Left forelimb (tissue), 1 donor: ENCODE data around the gene CX3CL1.
"Not testable (repeated sequence)": the region's sequence is repeated elsewhere in the genome, so short reads cannot be mapped to it uniquely, and the experiment has no call there.

Source experiments
- DNase-seq: peaks from one replicate; pipeline ENCODE4 v3.0.0-alpha.2; 2018; ENCODE audit warnings: low spot score

The CX3CL1 gene

GRCh38 chr16:57357330-57358085 lies 14.8 kb upstream of the CX3CL1 start:
- DNase-seq, result no peak

- DNase-seq, result no peak
Observed at GRCh38 chr16:57358086-57358420, 14.2 kb upstream of the CX3CL1 start.

GRCh38 chr16:57358527-57359095 lies 13.7 kb upstream of the CX3CL1 start, which contains the start of gene CCL22:
TSS of gene CCL22 (plus strand) at chr16:57358783. CDS start at chr16:57358817, 34 bp downstream.
- no peak for DNase-seq

- DNase-seq, result no peak
Observed at GRCh38 chr16:57360321-57360935, 11.9 kb upstream of the CX3CL1 start.

GRCh38 chr16:57361404-57361803 lies 10.9 kb upstream of the CX3CL1 start:
- DNase-seq, result no peak

GRCh38 chr16:57364143-57364542 lies 8.1 kb upstream of the CX3CL1 start:
- no peak for DNase-seq

GRCh38 chr16:57366544-57367040 lies 5.7 kb upstream of the CX3CL1 start:
- DNase-seq, result no peak

- DNase-seq, result no peak
Observed at GRCh38 chr16:57367116-57367752, 5.1 kb upstream of the CX3CL1 start.

GRCh38 chr16:57371494-57372371 lies 557 bp upstream of the CX3CL1 start:
- DNase-seq, result no peak

- no peak for DNase-seq
Observed at GRCh38 chr16:57373117-57373947, 1.0 kb downstream of the CX3CL1 start.

- DNase-seq, result no peak
Observed at GRCh38 chr16:57374067-57374534, 1.8 kb downstream of the CX3CL1 start.

GRCh38 chr16:57374925-57375465 lies 2.7 kb downstream of the CX3CL1 start:
- not testable (repeated sequence) for DNase-seq

- DNase-seq, result no peak
Observed at GRCh38 chr16:57376313-57376818, 4.1 kb downstream of the CX3CL1 start.

- no peak for DNase-seq
Observed at GRCh38 chr16:57377080-57377841, 5.0 kb downstream of the CX3CL1 start.

- no peak for DNase-seq
Observed at GRCh38 chr16:57379579-57379978, 7.3 kb downstream of the CX3CL1 start.

GRCh38 chr16:57380671-57381462 lies 8.6 kb downstream of the CX3CL1 start:
- DNase-seq, result no peak

GRCh38 chr16:57381791-57382534 lies 9.7 kb downstream of the CX3CL1 start:
- no peak for DNase-seq
